Measurements from ENCODE around the gene CDK11A.
A peak's percentile ranks its signal among the peaks of the same experiment; 100 is the strongest.
"Not testable (repeated sequence)": the region's sequence is repeated elsewhere in the genome, so short reads cannot be mapped to it uniquely, and the experiment has no call there.

Gene CDK11A

GRCh38 chr1:1721201-1721600 lies 3.0 kb downstream of the CDK11A start:
- no peak for DNase-seq

- DNase-seq = not testable (repeated sequence)
Observed at GRCh38 chr1:1715109-1715883, 8.9 kb downstream of the CDK11A start.

- DNase-seq = not testable (repeated sequence)
Observed at GRCh38 chr1:1707897-1708296, 16.3 kb downstream of the CDK11A start.

- DNase-seq = not testable (repeated sequence)
Observed at GRCh38 chr1:1707241-1707640, 16.9 kb downstream of the CDK11A start.

GRCh38 chr1:1705623-1706022 lies 18.5 kb downstream of the CDK11A start:
- not testable (repeated sequence) for DNase-seq

GRCh38 chr1:1704284-1704957 lies 19.7 kb downstream of the CDK11A start:
- not testable (repeated sequence) for DNase-seq

- no peak for DNase-seq
Observed at GRCh38 chr1:1703796-1704195, 20.4 kb downstream of the CDK11A start.

GRCh38 chr1:1702506-1702905 lies 21.7 kb downstream of the CDK11A start:
- not testable (repeated sequence) for DNase-seq

GRCh38 chr1:1700557-1700956 lies 23.6 kb downstream of the CDK11A start:
- not testable (repeated sequence) for DNase-seq

GRCh38 chr1:1700067-1700466 lies 24.1 kb downstream of the CDK11A start:
- DNase-seq = not testable (repeated sequence)

- DNase-seq = not testable (repeated sequence)
Observed at GRCh38 chr1:1699061-1699460, 25.1 kb downstream of the CDK11A start.

- not testable (repeated sequence) for DNase-seq
Observed at GRCh38 chr1:1697358-1698183, 26.6 kb downstream of the CDK11A start.

GRCh38 chr1:1696431-1697357 lies 27.5 kb downstream of the CDK11A start:
- not testable (repeated sequence) for DNase-seq

GRCh38 chr1:1692714-1693647 lies 31.2 kb downstream of the CDK11A start, which contains the start of gene SLC35E2B:
Gene SLC35E2B (minus strand): TSS chr1:1692795. CDS start chr1:1676699, 16,096 bp downstream.
- peak; percentile 98 for DNase-seq

GRCh38 chr1:1692324-1692713 lies 31.8 kb downstream of the CDK11A start:
- peak; percentile 87 for DNase-seq

- DNase-seq = not testable (repeated sequence)
Observed at GRCh38 chr1:1691443-1691842, 32.7 kb downstream of the CDK11A start.

- not testable (repeated sequence) for DNase-seq
Observed at GRCh38 chr1:1689526-1689925, 34.6 kb downstream of the CDK11A start.

GRCh38 chr1:1687846-1688245 lies 36.3 kb downstream of the CDK11A start:
- DNase-seq = no peak

GRCh38 chr1:1684031-1684681 lies 40.0 kb downstream of the CDK11A start:
- DNase-seq = no peak

Measured in RPMI8226 (cell line).